ENCODE data around the gene LHFPL3.

LHFPL3 gene

DNA sequence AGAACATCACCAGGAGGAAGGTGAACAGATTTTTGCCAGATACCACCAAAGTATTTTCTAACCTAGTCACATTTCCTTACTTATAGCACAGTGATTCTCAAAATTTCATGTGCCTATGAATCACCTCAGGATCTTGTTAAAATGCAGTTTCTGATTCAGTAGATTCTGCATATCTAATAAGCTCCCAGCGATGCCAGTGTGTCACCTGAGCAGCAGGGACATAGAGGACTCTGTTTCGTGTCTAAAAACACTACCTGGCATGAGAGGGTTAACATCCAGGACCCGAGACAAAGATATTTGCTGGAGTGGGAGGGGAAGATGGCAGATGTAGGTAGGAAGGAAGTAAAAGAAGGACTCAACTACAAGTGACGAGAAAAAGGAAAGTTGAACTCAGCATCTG lies 433.5 kb downstream of the LHFPL3 start:
- no peak for DNase-seq

DNA sequence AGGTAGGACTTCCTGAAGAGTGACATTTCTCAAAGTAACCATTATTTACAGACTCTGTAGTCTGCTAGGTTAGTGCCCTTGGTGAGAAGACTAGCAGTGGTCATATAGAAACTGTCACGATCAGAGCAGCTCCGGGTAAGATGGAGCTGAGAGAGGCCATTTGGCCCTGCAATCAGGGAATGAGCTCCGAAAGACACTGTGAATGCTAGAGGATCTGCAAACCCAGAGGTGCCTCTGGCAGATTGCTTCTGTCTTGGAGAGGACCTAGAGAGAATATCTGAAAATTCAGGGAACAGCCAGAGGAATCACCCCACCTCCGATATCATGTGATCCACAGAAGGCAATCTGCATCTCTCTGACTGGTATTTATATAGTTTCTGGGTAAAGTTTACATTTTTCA lies 438.7 kb downstream of the LHFPL3 start:
- no peak for DNase-seq

DNA sequence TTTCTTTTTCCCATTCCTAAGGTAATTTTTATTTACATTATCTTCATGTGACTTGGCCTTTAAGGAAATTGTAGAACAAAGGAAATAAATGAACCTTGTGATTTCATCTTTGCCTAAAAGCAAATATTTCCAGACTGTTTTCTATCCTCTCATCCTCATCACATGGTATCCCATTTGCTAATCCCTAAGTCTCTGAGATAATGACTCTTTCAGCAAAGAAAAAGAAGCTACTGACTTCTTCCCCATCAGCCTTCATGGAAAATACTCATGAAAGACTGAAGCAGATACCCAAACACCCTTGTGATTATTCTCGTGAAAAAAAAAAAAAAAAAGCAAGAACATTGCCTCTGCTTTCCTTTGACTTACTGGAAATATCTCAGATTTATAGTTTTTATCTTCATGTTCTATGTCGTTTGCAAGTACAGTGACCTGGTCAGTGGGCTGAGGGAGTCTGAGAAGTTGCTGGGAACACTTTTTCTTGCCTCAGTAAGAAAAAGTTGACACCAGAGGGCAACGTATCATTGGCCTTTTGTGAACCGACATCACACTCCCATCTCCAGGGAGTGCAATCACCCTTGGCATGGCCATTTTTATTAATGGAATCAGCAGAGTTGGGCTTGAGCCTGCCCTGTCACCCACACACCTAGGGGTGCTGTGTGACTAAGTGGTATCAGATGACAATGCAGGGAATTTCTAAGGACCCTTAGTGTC lies 439.6 kb downstream of the LHFPL3 start:
- no peak for DNase-seq

DNA sequence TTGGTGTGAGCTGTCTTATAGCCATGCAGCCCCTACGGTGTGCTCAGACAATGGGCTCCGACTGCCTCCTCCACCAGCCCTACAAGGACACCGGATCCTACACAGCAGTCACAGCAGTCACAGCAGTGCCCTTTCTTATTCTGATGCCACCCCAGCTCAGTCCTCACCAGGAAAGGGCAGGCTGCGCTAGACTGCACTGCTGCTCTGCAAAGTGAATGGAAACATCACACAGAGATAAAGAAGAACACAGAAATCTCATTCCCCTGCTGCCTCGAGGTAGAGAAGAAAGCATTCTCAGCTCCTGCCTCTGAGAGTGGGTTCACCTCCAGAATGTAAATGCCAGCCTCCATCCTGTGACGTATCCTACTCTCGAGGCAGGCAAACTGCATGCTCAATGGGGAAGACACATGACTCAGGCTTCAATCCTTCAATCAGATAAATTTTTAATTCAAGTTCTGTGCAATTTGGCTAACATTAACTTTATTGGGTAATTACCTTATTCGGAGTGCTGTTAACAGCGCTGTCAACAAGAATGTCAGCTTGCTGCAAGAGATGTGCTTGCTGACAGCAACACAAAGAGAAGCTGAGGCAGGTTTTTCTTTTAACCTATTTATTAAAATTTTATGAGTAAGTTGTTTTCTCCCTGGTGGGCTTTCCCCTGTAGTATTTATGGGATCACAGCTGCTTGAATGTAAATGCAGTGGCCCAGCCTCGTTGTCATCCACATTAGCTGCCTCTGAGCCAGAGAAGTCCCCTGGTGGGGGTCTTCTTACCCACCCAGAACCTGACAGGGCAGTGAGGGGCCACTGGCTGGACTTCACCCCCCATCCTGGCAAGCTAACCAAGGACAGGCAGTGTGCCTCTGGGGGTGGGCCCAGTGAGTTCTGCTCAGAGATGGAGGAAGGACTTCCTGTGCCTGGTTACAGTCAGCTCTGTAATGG lies 444.3 kb downstream of the LHFPL3 start:
- no peak for DNase-seq

DNA sequence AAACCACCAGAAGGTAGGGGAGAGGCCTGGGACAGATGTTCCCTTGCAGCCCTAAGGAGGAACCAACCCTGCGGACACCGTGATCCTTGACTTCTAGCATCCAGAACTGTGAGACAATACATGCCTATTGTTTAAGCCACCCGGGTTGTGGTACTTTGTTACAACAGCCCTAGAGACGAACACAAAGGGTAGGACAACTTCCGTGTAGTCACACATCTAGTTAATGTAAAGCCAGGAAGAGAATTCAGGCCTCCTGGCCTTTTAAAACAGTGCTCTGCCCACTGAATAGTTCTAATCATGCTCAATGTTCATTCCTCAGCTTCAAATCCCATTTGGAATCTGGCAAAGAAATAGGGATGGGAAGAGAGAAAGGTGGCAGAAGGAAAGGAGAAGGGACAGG lies 445.4 kb downstream of the LHFPL3 start:
- no peak for DNase-seq

DNA sequence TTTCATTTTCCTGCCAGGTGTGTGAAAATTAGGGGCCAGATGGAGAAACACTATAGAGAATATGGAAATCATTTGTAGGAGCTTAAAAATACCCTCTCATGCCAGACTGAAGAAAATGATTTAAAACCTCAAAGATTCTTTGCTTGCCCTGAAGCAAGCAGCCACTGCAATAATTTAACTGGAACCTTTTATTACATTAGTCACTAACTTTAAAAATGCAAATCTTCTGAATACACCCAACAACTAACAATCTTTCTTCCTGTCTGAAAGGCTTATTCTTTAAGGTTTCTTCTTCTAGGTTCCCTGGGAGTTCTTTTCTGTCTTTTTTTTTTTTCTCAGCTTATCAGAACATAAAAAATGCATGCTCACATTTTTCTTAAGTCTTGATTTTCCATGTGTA lies 447.1 kb downstream of the LHFPL3 start:
- DNase-seq: no peak

DNA sequence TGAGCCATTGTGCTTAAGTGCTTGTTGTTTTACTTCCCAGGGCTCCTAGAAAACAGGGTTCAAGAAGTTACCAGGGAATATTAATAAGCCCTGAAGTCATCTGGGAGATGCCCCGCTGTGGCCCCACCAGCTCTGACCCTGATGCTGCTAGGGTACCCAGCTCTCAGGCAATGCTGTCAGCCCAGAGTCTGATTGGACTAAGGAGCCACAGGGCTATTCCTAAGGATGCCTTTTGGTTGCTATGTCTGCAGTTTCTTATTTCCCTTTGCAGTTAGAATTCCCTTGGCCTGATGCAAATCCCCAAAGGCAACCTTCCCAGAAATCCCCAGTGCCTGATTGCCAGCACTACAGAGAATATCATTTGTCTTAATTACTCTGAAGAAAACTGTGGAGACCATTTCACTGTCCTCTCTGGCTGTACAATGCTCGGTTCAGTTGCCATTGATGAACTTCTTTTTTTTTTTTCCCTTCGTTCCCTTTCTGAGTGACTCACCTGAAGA lies 448.9 kb downstream of the LHFPL3 start:
- no peak for DNase-seq

DNA sequence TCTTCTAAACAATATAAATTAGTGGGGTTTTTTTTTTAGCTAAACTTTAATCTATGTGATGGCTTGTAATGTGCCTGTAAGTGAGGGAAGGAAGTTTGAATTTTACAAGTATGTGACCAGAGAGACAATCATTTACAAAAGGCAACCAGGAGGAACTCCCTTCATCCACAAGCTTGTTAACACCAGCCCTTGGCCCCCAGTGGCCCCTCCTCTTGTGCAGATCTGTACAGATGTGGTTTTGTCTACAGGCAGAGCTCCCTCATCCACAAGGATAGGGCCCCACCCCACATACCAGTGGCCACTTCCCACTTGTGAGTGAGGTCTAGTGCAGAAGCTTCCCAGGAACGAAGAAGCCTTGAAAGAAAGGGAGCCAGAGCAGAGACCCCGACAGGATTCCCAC lies 451.5 kb downstream of the LHFPL3 start:
- DNase-seq: no peak

DNA sequence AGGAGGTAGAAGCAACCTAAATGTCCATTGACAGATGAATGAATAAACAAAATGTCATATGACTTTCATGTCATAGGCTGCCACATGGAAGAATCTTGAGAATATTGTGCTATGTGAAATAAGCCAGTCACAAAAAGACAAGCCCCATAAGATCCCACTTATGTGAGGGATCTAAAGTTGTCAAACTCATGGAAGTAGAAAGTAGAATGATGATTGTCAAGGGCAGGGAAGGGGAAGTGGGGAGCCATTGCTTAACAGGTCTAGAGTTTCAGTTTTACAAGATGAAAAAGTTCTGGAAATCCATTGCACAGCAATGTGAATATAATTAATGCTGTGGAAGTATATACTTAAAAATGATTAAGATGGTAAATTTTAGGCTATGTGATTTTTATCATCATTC lies 456.3 kb downstream of the LHFPL3 start:
- DNase-seq: no peak

DNA sequence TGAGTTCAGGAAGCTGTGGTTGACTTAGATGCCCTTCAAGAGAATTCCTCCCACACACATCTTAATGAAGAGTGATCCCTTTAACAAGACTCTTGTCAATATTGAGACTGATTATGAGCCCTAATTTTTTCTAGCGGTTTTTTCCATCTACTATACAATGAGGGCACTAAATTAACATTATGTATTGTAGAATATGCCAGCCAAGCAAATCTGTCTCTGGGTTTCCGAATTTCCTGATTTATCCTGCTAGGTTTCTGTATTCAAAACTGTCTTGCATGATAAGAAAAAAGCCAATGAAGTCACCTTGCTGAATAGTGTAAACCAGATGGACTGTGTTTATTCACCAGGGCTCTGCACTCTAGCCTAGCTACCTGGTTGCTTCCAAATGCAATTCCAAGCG lies 461.4 kb downstream of the LHFPL3 start:
- DNase-seq: no peak

DNA sequence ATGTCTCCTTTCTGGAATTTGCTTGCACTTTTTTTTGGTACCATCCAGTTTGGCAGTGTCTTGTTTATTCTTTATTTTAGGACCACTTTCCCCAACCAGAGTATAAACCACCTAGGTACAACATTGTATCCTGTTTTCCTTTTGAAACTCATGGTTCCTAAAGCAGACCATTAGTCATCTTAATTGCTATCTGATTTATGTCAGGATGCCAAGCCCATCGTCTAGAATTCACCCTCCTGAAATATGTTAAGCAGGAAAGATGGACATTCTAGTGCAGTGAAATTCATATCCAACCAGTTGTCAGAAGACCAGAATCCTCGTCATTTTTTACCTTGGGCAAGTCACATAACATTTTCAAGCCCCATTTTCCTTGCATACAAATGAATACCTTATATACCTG lies 462.0 kb downstream of the LHFPL3 start:
- DNase-seq: no peak

DNA sequence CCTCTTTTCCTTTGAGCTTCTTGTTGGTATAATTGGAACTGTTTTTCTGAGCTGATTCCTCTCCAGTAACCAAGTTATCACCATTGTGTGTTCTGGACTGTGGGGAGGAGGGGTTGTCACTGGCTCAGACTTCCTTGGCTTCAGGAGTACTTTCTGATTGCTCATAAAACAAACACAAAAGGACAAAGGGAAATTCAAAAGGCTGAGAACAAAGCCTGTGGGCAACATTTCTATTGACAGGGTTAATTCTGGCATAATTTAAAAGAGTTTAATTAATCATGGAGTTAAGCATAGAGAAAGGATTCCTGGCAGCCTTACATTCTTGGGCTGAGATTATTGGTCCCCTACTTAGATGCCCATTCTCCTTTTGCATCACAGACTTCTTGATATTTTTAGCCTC lies 462.7 kb downstream of the LHFPL3 start:
- DNase-seq: no peak

DNA sequence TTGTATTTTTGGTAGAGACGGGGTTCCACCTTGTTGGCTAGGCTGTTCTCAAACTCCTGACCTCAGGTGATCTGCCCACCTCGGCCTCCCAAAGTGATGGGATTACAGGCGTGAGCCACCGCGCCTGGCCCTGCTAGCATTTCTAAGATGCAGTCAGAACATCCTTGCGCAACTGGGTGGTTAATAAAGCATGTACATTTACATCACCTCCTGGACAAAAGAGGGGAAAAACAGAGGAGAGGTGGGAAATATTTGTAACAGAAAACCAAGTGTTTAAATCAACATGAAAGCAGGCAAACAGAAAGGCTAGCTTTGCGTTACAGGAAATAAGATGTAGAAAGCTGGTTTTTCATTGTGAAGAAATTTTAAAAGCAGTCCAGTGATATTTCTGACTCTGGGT lies 464.7 kb downstream of the LHFPL3 start:
- DNase-seq: no peak

DNA sequence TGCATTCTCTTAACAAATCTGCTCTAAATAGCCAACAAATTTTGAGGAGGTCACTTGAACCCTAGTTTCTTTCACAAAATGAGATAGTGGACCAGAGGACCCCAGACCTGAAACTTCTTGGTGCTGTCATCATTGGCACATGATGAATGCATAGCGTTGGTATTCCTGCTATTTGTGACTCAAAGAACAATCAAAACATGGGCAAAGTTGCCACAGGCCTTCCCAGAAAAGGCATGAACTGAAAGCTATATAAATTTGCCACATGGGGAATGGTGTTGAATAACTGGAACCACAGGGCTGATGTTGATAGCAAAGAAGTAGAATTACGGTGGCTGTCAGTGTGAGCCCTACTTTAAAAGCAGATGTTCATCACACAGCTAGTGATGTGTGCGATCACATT lies 465.8 kb downstream of the LHFPL3 start:
- no peak for DNase-seq

DNA sequence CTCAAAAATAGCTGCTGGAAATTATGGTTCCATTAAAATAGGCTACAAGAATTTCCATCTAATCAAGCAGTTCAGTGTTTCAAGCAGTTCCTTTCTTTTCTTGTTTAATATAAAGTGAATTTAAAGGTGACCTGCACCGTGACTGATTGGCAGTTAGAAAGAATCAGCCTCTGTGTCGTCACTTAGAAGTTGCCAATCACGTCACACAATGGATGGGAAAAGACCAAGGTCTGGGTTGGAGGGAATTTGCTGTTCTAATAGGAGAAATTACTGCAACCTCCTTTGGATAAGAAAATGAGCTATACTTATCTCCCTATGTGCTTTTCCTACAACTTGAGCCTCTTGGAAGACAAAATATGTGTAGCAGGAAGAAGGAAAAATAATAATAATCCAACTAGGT lies 466.2 kb downstream of the LHFPL3 start:
- no peak for DNase-seq

DNA sequence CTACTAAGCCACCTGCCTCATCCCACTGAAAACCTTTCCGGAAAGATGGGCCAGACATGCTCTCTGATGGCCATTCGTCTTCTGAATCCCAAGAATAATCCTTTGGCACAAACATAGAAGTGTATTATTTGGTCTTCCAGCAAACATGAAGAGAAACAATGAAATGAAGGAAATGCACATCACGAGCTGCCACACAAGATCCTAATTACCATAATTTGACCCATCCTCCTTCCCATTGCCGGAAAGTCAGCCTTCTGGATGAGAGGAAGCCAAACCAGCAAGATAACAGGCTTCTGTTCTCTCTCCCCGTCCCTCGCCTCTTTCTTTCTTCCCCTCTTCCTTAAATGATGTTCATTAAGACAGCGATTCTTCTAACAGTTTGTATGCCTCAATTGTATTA lies 466.7 kb downstream of the LHFPL3 start:
- no peak for DNase-seq

DNA sequence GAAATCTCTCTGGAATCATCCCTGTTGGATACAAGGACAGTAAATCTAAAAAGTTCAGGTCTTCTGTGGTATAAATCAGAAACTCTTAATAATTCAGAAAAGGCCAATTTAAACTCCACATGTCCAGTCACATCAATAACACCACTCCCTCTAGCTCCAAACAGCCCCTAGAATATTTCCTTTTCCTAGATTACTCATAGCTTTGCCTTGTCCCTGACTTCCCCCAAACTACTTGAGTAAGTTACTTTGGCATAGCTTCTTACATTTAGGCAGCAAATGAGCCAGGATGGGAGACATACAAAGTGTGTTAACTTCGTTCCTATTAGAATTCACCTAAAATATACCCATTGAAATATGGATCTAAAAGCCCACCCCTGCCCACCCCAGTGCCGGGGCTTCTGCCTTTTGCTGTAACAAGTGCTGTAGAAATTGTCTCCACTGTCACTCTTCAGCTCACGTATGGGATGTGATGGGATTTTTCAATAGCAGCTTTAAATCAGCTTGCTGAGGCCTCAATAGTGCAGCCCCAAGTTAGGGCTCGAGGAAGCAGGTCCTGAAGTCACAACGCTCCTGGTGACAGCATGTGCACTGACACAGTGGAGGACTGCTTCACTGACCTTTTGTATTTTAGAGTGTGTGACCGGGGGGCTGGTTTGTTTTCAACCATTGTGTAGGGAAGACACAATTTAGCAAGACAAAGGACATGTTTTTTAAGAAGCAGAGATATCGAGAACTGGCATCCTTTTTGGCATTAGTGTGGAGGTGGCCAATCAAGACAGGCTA lies 467.4 kb downstream of the LHFPL3 start:
- DNase-seq: no peak

DNA sequence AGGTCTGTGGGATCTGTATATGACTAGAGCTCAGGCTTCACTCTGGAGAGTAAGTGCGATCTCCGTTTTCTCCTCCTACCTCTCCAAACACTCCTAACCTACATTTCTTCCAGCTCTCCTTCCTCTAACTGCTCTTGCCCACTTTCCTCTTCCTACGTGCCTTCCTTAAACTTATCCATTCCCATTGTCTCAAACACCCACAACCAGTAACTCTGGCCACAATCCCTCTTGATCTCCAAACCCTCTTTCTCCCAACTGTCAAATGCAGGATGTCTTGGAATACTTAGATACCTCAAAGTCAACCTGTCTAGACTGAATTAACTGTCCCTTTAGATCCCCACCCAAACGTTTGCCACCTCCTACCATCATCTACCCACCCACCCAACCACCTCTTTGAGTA lies 471.9 kb downstream of the LHFPL3 start:
- no peak for DNase-seq

DNA sequence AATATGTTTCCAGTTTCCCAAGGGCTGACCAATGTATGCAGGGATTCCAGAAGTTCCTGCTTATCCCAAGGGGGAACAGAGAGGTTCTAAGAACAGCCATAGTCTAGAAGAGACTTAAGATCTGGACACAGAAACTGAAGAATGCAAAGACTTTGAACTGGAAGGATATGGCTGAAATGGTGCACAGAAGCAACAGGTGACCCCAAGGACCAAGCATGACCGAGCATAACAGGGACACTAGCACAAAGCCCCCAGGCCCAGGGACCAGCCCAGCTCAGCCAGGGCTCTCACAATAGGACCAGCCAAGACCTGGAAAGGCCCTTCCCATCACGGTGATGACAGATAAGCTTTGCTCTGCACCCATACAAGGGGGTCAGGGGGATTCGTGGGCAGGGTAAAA lies 472.6 kb downstream of the LHFPL3 start:
- no peak for DNase-seq

DNA sequence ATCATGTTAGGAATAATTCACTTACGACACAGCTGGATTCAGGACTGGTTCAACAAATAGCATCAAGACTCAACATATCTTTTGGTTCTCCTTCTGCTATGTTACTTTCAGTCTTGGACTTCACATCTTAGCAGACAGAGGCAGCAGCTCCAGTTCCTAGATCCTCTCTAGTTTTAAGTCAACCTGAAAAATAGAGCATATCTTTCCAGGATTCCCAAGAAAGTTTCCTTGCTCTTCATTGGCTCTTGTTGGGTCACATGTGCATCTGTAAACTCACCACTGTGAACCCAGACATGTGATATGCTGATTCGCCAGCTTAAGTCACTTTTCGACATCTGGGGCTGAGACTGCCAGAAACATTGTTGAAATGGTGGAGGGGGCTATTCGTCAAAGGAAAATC lies 475.5 kb downstream of the LHFPL3 start:
- no peak for DNase-seq

DNA sequence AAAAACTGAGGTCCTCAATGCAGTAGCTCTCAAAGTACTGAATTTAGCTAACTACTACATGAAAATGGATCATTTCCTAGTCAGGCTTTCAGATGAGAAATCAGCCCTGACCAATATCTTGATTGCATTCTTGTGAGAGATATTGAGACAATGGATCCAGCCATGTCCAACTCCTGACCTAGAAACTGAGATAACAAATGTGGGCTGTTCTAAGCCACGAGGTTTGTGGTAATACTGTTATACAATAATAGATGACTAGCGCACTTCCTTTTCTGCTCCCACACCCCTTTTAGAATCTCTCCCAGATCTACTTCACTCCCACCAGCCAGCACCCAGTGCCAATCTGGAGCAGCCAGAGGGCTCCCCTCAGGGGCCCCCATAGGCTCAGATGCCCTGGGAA lies 476.3 kb downstream of the LHFPL3 start:
- DNase-seq: no peak

DNA sequence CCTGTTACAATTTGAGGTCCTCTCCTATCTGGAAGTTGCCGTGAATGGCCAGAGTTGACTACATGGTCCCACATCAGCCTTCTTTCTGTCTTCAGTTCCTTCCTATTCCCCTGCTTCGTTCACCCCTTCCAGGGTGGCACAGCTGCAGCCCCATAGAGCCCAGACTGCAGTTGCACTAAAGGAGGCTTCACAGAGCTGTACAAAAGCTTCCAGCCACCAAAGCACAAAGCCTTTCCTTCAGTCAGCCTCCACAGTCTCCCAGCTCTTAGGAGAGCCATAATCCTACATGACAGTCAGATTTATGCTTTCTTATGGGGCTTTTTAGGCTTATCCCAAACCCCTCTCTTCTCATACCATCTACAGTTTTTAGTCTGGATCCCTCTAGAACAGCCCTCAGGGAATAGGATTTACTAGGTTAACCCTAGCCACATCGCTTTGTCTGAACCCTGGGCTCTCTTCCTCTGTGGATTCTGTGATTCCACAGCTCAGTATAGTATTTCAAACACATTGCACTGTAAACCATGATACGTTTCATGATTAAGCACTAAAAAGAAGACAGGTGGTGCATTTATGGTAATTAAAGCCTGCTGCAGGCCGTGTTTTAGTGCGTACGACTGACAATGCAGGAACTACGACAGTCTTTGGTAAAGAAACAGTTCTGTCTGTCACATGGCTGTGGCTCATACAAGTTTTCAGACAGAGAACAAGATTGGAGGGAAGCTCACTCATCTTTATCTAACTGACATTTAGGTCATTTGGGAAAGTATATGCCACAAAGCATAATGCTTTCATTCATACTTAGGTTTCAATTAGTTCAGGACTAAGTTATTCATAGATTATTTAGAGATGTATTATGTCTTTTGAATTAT lies 477.3 kb downstream of the LHFPL3 start:
- DNase-seq: no peak
